ENCODE results near the gene MMAA. TPM values are rescaled to one million over a fixed set of nuclear protein-coding genes. Genes with fewer than 3 reads are reported as not detected.

MMAA gene
- total RNA-seq, 1 donor from 2014 or later, result 1.5 TPM

Other genes starting within 250 kb of the MMAA start
- 68.4 and 78.8 TPM in 2 replicates for gene SMAD1, start 137.5 kb upstream of the MMAA start, total RNA-seq
- gene C4orf51, start 60.8 kb downstream of the MMAA start, total RNA-seq, result not detected in 2 replicates